Skeletal muscle tissue (tissue), 4 donors: ENCODE results near the gene PPDPF. TPM values are rescaled to one million over a fixed set of nuclear protein-coding genes. Genes with fewer than 3 reads are reported as not detected.

Source experiments
- H3K27ac ChIP-seq: one replicate; pipeline ENCODE4 v1.7.0; 2013; ENCODE audit warnings: mild to moderate bottlenecking, low read depth, low read length, inconsistent platforms
- H3K27me3 ChIP-seq, 3 donors: one replicate each; pipeline ENCODE4 v1.7.0; 2013; ENCODE audit warnings: low read length in 3 of 3; ENCODE audit not compliant: control insufficient read depth in 3 of 3, insufficient read depth in 3 of 3
- H3K36me3 ChIP-seq, 3 donors: one replicate each; pipeline ENCODE4 v1.7.0; 2013; ENCODE audit warnings: low read length in 3 of 3; ENCODE audit not compliant: control insufficient read depth in 3 of 3, insufficient read depth in 3 of 3
- H3K4me1 ChIP-seq, 3 donors: one replicate each; pipeline ENCODE4 v1.7.0; 2013; ENCODE audit warnings: low read length in 3 of 3, mild to moderate bottlenecking in 3 of 3; ENCODE audit not compliant: control insufficient read depth in 3 of 3, insufficient read depth in 3 of 3
- H3K4me3 ChIP-seq, 3 donors: one replicate each; pipeline ENCODE4 v1.7.0; 2013; ENCODE audit warnings: low read length in 3 of 3
- H3K9ac ChIP-seq, 3 donors: one replicate each; pipeline ENCODE4 v1.7.0; 2013; ENCODE audit warnings: low read length in 3 of 3, mild to moderate bottlenecking in 3 of 3, moderate library complexity in 2 of 3, low read depth in 1 of 3
- H3K9me3 ChIP-seq, 3 donors: one replicate each; pipeline ENCODE4 v1.7.0; 2013; ENCODE audit warnings: low read length in 3 of 3; ENCODE audit not compliant: control insufficient read depth in 3 of 3
- total RNA-seq: library from RNA; depleted of rRNA; stranded (reverse); fragments of >200 nt; gene quantifications from one replicate; pipeline ENCODE4 v1.2.3, GENCODE V29; 2014
- donor health status: Osteomylitis.

The PPDPF gene
- total RNA-seq, 1 donor from 2014 or later = 24.0 TPM

DNA sequence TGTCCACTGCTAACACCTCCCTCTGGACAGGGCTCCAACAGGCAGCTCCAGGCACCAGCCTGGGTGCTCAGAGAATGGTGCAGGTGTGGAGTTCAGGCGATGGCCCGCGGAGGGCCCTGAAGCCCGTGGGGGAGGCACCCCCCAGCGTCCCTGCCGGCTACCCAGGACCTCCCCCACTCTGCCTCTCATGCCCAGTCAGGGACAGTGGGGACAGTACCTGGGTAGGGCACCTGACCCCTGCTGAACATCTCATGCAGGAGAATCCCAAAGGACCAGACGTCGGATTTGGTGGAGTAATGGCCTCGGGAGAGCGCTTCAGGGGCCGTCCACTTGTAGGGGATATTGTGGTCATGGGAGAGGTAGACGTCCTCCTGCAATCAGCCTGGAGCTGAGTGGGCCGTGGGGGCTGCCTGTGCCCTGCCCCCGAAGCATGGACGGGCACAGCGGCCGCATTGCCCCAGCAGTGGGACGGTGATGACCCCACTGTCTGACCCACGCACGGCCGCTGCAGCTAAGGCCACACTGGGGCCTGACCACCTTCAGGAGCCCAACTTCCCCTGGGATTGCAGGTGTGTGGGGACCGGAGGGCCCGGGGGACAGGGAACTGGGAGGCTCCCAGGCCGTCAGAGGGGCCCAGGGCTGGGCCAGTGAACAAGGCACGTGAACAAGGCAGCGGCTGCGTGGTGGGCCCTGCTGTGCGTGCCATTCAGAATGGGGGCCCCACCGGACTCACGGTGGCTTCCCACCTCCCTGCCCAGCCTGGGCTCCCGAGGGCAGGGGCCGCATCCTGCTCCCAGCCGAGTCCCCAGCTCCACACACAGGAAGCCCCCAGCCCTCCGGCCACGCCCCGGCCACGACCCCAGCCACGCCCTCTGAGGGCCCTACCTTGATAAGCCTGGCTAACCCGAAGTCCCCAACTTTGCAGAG lies 9.6 kb downstream of the PPDPF start:
- Histone ChIP-seq H3K9ac (no peak overlapping the region), H3K4me3 (no peak overlapping the region), H3K27me3 (peaks cover 36 to 55% (median 53%) of the 10 kb centered on the region in 3 donors), H3K36me3 (no peaks in the 10 kb centered on the region), H3K27ac (no peak overlapping the region), H3K9me3 (no peaks in the 10 kb centered on the region), H3K4me1 (peaks cover 0 to 3% (median 0%) of the 10 kb centered on the region in 3 donors)

DNA sequence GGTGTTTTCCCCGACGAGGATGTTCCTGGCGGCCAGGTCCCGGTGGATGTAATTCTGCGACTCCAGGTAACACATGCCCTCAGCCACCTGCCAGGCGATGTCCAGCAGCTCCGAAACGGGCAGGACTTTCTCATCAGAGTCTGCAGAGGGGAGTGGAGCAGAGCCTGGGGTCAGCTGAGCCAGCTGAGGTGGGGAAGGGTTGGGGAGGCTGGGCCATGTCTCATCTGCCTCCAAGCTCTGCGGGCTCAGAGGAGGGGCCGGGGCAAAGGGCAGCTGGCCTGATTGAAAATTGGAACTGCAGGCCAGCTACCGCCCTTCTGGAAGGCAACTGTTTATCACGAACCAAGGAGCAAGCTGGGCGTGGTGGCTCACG lies 10.2 kb downstream of the PPDPF start:
- Histone ChIP-seq H3K4me1 (peaks cover 0 to 5% (median 0%) of the 10 kb centered on the region in 3 donors), H3K27me3 (peaks cover 39 to 59% (median 57%) of the 10 kb centered on the region in 3 donors), H3K4me3 (no peak overlapping the region), H3K36me3 (no peaks in the 10 kb centered on the region), H3K9me3 (no peaks in the 10 kb centered on the region), H3K9ac (no peak overlapping the region), H3K27ac (no peak overlapping the region)

GRCh38 chr20:63531686-63532448 lies 11.3 kb downstream of the PPDPF start:
- no peak overlapping the region for H3K4me3 ChIP-seq
- no peak overlapping the region for H3K27ac ChIP-seq
- H3K27me3 ChIP-seq = peaks cover 47 to 67% (median 65%) of the 10 kb centered on the region in 3 donors
- no peaks in the 10 kb centered on the region for H3K9me3 ChIP-seq
- H3K36me3 ChIP-seq = no peaks in the 10 kb centered on the region
- H3K9ac ChIP-seq = no peak overlapping the region
- H3K4me1 ChIP-seq = peaks cover 0 to 8% (median 5%) of the 10 kb centered on the region in 3 donors

DNA sequence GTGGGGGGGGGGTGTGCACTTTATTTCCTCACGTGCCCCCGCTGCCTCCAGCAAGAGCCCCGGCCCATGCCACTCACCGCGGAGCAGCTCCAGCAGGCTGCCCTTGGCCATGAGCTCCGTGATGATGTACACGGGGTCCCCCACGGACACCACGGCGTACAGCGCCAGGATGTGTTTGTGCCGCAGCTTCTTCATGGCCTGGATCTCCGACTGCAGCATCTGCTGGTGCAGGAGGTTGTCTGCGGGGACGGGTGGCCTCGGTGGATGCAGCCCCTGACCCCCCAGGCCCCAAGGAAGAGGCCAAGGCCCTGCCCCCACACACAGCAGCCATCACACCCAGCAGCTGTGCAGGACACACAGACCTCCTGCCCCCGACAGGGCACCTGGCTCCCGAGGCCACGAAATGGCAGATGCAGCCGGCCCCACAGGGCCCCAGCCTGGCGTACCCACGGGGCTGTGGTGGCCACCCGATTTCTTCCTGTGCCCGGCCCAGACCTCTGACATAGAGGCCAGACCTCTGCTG lies 11.9 kb downstream of the PPDPF start:
- Histone ChIP-seq H3K4me3 (no peak overlapping the region), H3K4me1 (peaks cover 0 to 14% (median 6%) of the 10 kb centered on the region in 3 donors), H3K9ac (no peak overlapping the region), H3K9me3 (no peaks in the 10 kb centered on the region), H3K27me3 (peaks cover 48 to 72% (median 69%) of the 10 kb centered on the region in 3 donors), H3K36me3 (no peaks in the 10 kb centered on the region), H3K27ac (no peak overlapping the region)

DNA sequence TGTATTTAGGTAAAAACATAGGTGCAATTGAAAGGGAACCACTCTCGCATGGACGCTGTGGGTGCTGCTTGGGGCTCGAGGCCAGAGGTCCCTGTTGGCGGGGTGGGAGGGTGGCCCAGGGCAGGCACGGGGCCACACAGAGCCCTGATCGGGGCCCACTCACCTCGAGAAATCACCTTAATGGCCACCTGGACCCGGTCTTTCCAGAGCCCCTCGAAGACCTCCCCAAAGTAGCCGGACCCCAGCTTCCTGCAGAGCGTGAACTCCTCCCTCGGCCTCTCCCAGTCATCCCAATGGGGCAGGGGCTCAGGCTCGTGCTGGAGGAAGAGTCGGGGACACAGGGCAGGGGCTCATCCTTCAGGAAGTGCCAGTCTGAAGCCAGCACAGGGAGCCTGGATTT lies 12.8 kb downstream of the PPDPF start:
- Histone ChIP-seq H3K27me3 (peaks cover 48 to 72% (median 71%) of the 10 kb centered on the region in 3 donors), H3K4me3 (no peak overlapping the region), H3K9me3 (no peaks in the 10 kb centered on the region), H3K4me1 (peaks cover 0 to 20% (median 9%) of the 10 kb centered on the region in 3 donors), H3K27ac (no peak overlapping the region), H3K36me3 (no peaks in the 10 kb centered on the region), H3K9ac (no peak overlapping the region)

DNA sequence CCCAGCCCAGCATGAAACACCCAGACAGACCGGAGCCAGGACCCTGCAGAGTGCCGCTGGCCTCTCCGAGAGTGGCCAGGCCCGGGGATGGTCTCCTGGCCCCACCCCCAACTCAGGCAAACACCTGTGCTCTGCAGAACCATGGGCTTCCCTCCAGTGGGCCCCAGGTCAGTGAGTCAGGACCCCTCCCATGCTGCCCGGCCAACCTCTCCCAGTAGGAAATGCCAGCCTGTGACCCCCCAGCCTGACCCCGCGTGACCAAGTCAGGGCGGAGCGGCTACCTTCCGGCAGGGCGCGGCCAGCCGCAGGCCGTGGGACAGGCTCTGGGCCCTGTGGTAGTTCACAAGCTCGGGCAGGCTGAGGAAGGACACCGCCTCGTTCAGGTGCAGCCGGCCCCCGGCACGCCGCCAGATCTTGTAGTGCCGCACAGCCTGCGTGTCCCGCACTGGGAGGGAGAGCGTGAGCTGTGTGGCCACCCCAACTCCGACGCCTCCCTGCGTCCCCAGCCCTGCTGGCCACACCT lies 13.4 kb downstream of the PPDPF start:
- peaks cover 48 to 70% (median 70%) of the 10 kb centered on the region in 3 donors for H3K27me3 ChIP-seq
- no peak overlapping the region for H3K9ac ChIP-seq
- H3K4me1 ChIP-seq = peaks cover 0 to 20% (median 9%) of the 10 kb centered on the region in 3 donors
- no peaks in the 10 kb centered on the region for H3K36me3 ChIP-seq
- no peak overlapping the region for H3K27ac ChIP-seq
- H3K4me3 ChIP-seq = no peak overlapping the region
- H3K9me3 ChIP-seq = no peaks in the 10 kb centered on the region

GRCh38 chr20:63534427-63534830 lies 13.9 kb downstream of the PPDPF start:
- H3K27me3 ChIP-seq = peaks cover 43 to 65% (median 65%) of the 10 kb centered on the region in 3 donors
- H3K4me3 ChIP-seq = no peak overlapping the region
- H3K27ac ChIP-seq = no peak overlapping the region
- no peaks in the 10 kb centered on the region for H3K9me3 ChIP-seq
- H3K4me1 ChIP-seq = peaks cover 0 to 20% (median 9%) of the 10 kb centered on the region in 3 donors
- no peaks in the 10 kb centered on the region for H3K36me3 ChIP-seq
- no peak overlapping the region for H3K9ac ChIP-seq

GRCh38 chr20:63534831-63535651 lies 14.5 kb downstream of the PPDPF start:
- no peak overlapping the region for H3K27ac ChIP-seq
- no peak overlapping the region for H3K9ac ChIP-seq
- peaks cover 39 to 64% (median 60%) of the 10 kb centered on the region in 3 donors for H3K27me3 ChIP-seq

More at GRCh38 chr20:63534831-63535651, 14.5 kb downstream of the PPDPF start:
- peaks cover 0 to 20% (median 9%) of the 10 kb centered on the region in 3 donors for H3K4me1 ChIP-seq
- H3K36me3 ChIP-seq = no peaks in the 10 kb centered on the region
- H3K4me3 ChIP-seq = no peak overlapping the region
- no peaks in the 10 kb centered on the region for H3K9me3 ChIP-seq
